ENCODE measurements around the gene FAM149B1.

DNA sequence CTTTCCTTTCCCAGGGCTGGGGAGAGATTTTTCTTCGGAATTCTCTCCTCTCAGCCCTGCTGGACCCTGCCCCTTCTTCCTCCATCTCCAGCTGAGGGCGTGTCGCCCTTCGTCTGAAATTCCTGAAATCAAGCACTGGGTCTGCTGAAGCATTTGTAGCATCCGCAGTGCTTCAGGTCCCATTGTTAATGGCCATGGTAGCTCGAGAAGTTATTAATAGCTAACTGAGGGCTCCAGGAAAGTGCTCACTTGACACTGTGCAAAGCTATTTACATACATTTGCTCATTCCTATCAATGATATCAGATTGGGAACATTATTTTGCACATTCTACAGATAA lies 515 bp downstream of the FAM149B1 start:
- TF ChIP-seq SIX4 (CRISPR knock-in tag; IDR thresholded peaks at IDR 0.05) (no peak), RXRA (CRISPR knock-in tag; IDR thresholded peaks at IDR 0.05) (no peak), PHF20 (CRISPR knock-in tag; IDR thresholded peaks at IDR 0.05) (no peak), YY1 (IDR thresholded peaks at IDR 0.05; ENCODE audit: insufficient read depth, insufficient replicate concordance, low read depth, low read length) (no peak), CHD2 (IDR thresholded peaks at IDR 0.05; ENCODE audit: low read depth, low read length) (no peak), ZNF841 (CRISPR knock-in tag; IDR thresholded peaks at IDR 0.05; ENCODE audit: borderline replicate concordance) (no peak), ELF1 (CRISPR knock-in tag; IDR thresholded peaks at IDR 0.05) (no peak), ZNF629 (CRISPR knock-in tag; conservative IDR thresholded peaks at IDR 0.05) (no peak)
- TF ChIP-seq, protein P1, sequence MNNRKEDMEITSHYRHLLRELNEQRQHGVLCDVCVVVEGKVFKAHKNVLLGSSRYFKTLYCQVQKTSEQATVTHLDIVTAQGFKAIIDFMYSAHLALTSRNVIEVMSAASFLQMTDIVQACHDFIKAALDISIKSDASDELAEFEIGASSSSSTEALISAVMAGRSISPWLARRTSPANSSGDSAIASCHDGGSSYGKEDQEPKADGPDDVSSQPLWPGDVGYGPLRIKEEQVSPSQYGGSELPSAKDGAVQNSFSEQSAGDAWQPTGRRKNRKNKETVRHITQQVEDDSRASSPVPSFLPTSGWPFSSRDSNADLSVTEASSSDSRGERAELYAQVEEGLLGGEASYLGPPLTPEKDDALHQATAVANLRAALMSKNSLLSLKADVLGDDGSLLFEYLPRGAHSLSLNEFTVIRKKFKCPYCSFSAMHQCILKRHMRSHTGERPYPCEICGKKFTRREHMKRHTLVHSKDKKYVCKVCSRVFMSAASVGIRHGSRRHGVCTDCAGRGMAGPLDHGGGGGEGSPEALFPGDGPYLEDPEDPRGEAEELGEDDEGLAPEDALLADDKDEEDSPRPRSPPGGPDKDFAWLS (CRISPR knock-in tag; IDR thresholded peaks at IDR 0.05; ENCODE audit: borderline replicate concordance): no peak
- TF ChIP-seq, protein P2, sequence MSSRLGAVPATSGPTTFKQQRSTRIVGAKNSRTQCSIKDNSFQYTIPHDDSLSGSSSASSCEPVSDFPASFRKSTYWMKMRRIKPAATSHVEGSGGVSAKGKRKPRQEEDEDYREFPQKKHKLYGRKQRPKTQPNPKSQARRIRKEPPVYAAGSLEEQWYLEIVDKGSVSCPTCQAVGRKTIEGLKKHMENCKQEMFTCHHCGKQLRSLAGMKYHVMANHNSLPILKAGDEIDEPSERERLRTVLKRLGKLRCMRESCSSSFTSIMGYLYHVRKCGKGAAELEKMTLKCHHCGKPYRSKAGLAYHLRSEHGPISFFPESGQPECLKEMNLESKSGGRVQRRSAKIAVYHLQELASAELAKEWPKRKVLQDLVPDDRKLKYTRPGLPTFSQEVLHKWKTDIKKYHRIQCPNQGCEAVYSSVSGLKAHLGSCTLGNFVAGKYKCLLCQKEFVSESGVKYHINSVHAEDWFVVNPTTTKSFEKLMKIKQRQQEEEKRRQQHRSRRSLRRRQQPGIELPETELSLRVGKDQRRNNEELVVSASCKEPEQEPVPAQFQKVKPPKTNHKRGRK (CRISPR knock-in tag; IDR thresholded peaks at IDR 0.05): no peak
- TF ChIP-seq, protein P3, sequence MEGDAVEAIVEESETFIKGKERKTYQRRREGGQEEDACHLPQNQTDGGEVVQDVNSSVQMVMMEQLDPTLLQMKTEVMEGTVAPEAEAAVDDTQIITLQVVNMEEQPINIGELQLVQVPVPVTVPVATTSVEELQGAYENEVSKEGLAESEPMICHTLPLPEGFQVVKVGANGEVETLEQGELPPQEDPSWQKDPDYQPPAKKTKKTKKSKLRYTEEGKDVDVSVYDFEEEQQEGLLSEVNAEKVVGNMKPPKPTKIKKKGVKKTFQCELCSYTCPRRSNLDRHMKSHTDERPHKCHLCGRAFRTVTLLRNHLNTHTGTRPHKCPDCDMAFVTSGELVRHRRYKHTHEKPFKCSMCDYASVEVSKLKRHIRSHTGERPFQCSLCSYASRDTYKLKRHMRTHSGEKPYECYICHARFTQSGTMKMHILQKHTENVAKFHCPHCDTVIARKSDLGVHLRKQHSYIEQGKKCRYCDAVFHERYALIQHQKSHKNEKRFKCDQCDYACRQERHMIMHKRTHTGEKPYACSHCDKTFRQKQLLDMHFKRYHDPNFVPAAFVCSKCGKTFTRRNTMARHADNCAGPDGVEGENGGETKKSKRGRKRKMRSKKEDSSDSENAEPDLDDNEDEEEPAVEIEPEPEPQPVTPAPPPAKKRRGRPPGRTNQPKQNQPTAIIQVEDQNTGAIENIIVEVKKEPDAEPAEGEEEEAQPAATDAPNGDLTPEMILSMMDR (CRISPR knock-in tag; IDR thresholded peaks at IDR 0.05): no peak

All from HepG2 (cell line).